ENCODE results near the gene MEPE.

DNA sequence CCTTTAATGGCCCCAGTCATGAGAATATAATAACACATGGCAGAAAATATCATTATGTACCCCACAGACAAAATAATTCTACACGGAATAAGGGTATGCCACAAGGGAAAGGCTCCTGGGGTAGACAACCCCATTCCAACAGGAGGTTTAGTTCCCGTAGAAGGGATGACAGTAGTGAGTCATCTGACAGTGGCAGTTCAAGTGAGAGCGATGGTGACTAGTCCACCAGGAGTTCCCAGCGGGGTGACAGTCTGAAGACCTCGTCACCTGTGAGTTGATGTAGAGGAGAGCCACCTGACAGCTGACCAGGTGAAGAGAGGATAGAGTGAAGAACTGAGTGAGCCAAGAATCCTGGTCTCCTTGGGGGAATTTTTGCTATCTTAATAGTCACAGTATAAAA lies 13.5 kb downstream of the MEPE start:
- TF ChIP-seq, protein P1, sequence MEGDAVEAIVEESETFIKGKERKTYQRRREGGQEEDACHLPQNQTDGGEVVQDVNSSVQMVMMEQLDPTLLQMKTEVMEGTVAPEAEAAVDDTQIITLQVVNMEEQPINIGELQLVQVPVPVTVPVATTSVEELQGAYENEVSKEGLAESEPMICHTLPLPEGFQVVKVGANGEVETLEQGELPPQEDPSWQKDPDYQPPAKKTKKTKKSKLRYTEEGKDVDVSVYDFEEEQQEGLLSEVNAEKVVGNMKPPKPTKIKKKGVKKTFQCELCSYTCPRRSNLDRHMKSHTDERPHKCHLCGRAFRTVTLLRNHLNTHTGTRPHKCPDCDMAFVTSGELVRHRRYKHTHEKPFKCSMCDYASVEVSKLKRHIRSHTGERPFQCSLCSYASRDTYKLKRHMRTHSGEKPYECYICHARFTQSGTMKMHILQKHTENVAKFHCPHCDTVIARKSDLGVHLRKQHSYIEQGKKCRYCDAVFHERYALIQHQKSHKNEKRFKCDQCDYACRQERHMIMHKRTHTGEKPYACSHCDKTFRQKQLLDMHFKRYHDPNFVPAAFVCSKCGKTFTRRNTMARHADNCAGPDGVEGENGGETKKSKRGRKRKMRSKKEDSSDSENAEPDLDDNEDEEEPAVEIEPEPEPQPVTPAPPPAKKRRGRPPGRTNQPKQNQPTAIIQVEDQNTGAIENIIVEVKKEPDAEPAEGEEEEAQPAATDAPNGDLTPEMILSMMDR (IDR thresholded peaks at IDR 0.05): no peak
- no peak for TF ChIP-seq POLR2AphosphoS5 (IDR thresholded peaks at IDR 0.05)
- no peak for TF ChIP-seq POLR2A (IDR thresholded peaks at IDR 0.05)
